Activated CD8-positive, alpha-beta memory T cell treated with anti-CD3 and anti-CD28 coated beads for 36 hours (primary cell): ENCODE data around the gene N4BP2L2. TPM values are rescaled to one million over a fixed set of nuclear protein-coding genes. Genes with fewer than 3 reads are reported as not detected.
"Not testable (repeated sequence)": the region's sequence is repeated elsewhere in the genome, so short reads cannot be mapped to it uniquely, and the experiment has no call there.

Source experiments
- CTCF ChIA-PET: fragments of 350-600 bp; sonication (Branson Sonifier 250); formaldehyde crosslinking; loops from one replicate; lab custom pipeline; 2021; ENCODE audit warnings: antibody characterized with exemption; lab: Charles Lee
- POLR2A ChIA-PET: fragments of 350-600 bp; sonication (Branson Sonifier 250); formaldehyde crosslinking; loops from one replicate; lab custom pipeline; 2021; ENCODE audit warnings: antibody characterized with exemption; lab: Charles Lee
- total RNA-seq, 2 experiments: library from RNA; stranded (reverse); gene quantifications; one replicate each; pipeline ENCODE4 v1.2.3, GENCODE V29; 2021

N4BP2L2 gene
- total RNA-seq: 10 to 100 TPM; 66.8 to 72.1 TPM

GRCh38 chr13:32538621-32539246 lies at the start of gene N4BP2L2:
N4BP2L2 (minus strand) TSS chr13:32538795; CDS start chr13:32537027, 1,768 bp downstream.
- POLR2A ChIA-PET: interaction anchor here (0.6 to 2.9 kb wide), 5 partner anchors 8 to 669 kb away, joined by 3 to 12 read pairs (median 6); partner anchors contain the start of genes BRCA2, N4BP2L1 and ZAR1L

GRCh38 chr13:32587811-32588170 lies 49.2 kb upstream of the N4BP2L2 start:
- POLR2A ChIA-PET: interaction anchor here (0.6 to 1.3 kb wide), 6 partner anchors 9 to 160 kb away, joined by 3 to 5 read pairs (median 3); partner anchors contain the start of genes N4BP2L1 and N4BP2L2
- CTCF ChIA-PET: interaction anchor here (1.0 to 2.2 kb wide), 6 partner anchors 9 to 63 kb away, joined by 3 to 14 read pairs (median 6); no protein-coding TSS in a partner anchor

More at GRCh38 chr13:32538621-32539246, at the start of gene N4BP2L2:
- CTCF ChIA-PET: interaction anchor here (1.0 to 1.4 kb wide), 4 partner anchors 11 to 111 kb away, joined by 3 to 4 read pairs (median 3); partner anchors contain the start of gene N4BP2L1

- ChIA-PET CTCF (interaction anchor here (1.0 to 2.2 kb wide), 5 partner anchors 9 to 63 kb away, joined by 6 to 14 read pairs (median 6); no protein-coding TSS in a partner anchor), POLR2A (interaction anchor here (0.6 to 1.3 kb wide), 6 partner anchors 9 to 159 kb away, joined by 3 to 5 read pairs (median 3); partner anchors contain the start of genes N4BP2L1 and N4BP2L2)
Measured at GRCh38 chr13:32587011-32587810, 48.6 kb upstream of the N4BP2L2 start.

GRCh38 chr13:32586080-32586900 lies 47.7 kb upstream of the N4BP2L2 start, which contains the start of gene PDS5B:
PDS5B (plus strand) TSS chr13:32586452; CDS start chr13:32648773, 62,321 bp downstream.
- ChIA-PET POLR2A (interaction anchor here (0.7 to 1.1 kb wide), 4 partner anchors 59 to 272 kb away, joined by 3 to 11 read pairs (median 6); partner anchors contain the start of gene ZAR1L), CTCF (interaction anchor here (0.6 to 2.2 kb wide), 19 partner anchors 10 to 689 kb away, joined by 3 to 15 read pairs (median 4); partner anchors contain the start of gene N4BP2L1)

- ChIA-PET POLR2A (interaction anchor here (0.7 to 1.1 kb wide), 4 partner anchors 60 to 271 kb away, joined by 3 to 11 read pairs (median 6); partner anchors contain the start of gene ZAR1L), CTCF (interaction anchor here (0.6 to 2.2 kb wide), 18 partner anchors 10 to 690 kb away, joined by 3 to 15 read pairs (median 4); partner anchors contain the start of gene N4BP2L1)
Measured at GRCh38 chr13:32585550-32586079, 47.0 kb upstream of the N4BP2L2 start.

- ChIA-PET CTCF (interaction anchor here (0.7 to 1.5 kb wide), 3 partner anchors 201 to 1344 kb away, joined by 3 to 6 read pairs (median 3); no protein-coding TSS in a partner anchor), POLR2A (no interaction called here)
Measured at GRCh38 chr13:32582991-32583390, 44.4 kb upstream of the N4BP2L2 start.

GRCh38 chr13:32582281-32582680 lies 43.7 kb upstream of the N4BP2L2 start:
- CTCF ChIA-PET: interaction anchor here (0.7 to 1.5 kb wide), 6 partner anchors 16 to 1343 kb away, joined by 3 to 6 read pairs (median 3); no protein-coding TSS in a partner anchor
- POLR2A ChIA-PET: no interaction called here

- POLR2A ChIA-PET: no interaction called here
- CTCF ChIA-PET: interaction anchor here (0.8 to 1.4 kb wide), 7 partner anchors 17 to 671 kb away, joined by 3 to 4 read pairs (median 3); partner anchors contain the start of gene N4BP2L2
Measured at GRCh38 chr13:32581177-32581786, 42.7 kb upstream of the N4BP2L2 start.

GRCh38 chr13:32577032-32577431 lies 38.4 kb upstream of the N4BP2L2 start:
- POLR2A ChIA-PET: no interaction called here
- CTCF ChIA-PET: interaction anchor here (1.0 kb wide), 1 partner anchor 74 kb away, joined by 3 read pairs; no protein-coding TSS in a partner anchor

GRCh38 chr13:32575687-32576086 lies 37.1 kb upstream of the N4BP2L2 start:
- POLR2A ChIA-PET, CTCF ChIA-PET: not testable (repeated sequence)

GRCh38 chr13:32560842-32561241 lies 22.2 kb upstream of the N4BP2L2 start:
- CTCF ChIA-PET, POLR2A ChIA-PET: not testable (repeated sequence)

- ChIA-PET POLR2A (no interaction called here), CTCF (no interaction called here)
Measured at GRCh38 chr13:32555613-32556012, 17.0 kb upstream of the N4BP2L2 start.

GRCh38 chr13:32553720-32554119 lies 15.1 kb upstream of the N4BP2L2 start:
- ChIA-PET POLR2A (no interaction called here), CTCF (no interaction called here)

- POLR2A ChIA-PET: no interaction called here
- CTCF ChIA-PET: interaction anchor here (0.5 to 0.6 kb wide), 2 partner anchors 20 to 36 kb away, joined by 3 read pairs; partner anchors contain the start of gene PDS5B
Measured at GRCh38 chr13:32549788-32550187, 11.2 kb upstream of the N4BP2L2 start.

GRCh38 chr13:32548837-32549236 lies 10.2 kb upstream of the N4BP2L2 start:
- CTCF ChIA-PET: no interaction called here
- POLR2A ChIA-PET: no interaction called here

- POLR2A ChIA-PET: no interaction called here
- CTCF ChIA-PET: no interaction called here
Measured at GRCh38 chr13:32545083-32545482, 6.5 kb upstream of the N4BP2L2 start.

- POLR2A ChIA-PET: no interaction called here
- CTCF ChIA-PET: no interaction called here
Measured at GRCh38 chr13:32542221-32542620, 3.6 kb upstream of the N4BP2L2 start.
